Endothelial cell of umbilical vein (primary cell): ENCODE measurements around the gene CCN2. TPM values are rescaled to one million over a fixed set of nuclear protein-coding genes. Genes with fewer than 3 reads are reported as not detected.

Experiments used
- BruUV-seq: library from RNA; stranded (reverse); fragments of 400-500 nt; replicated peaks from 2 replicates; lab custom pipeline; 2021; lab: Mats Ljungman, UMichigan
- CTCF ChIA-PET: fragments of 300-600, 350-600 bp; sonication (Branson Sonifier 250); formaldehyde crosslinking; loops from one replicate; lab custom pipeline; 2021; ENCODE audit warnings: antibody characterized with exemption, inconsistent platforms; lab: Charles Lee
- POLR2A ChIA-PET: fragments of 300-600, 350-600 bp; sonication (Branson Sonifier 250); formaldehyde crosslinking; loops from one replicate; lab custom pipeline; 2021; ENCODE audit warnings: antibody characterized with exemption, inconsistent platforms; lab: Charles Lee
- DNase-seq: peaks from one replicate; pipeline ENCODE4 v3.0.0-alpha.2; 2011; ENCODE audit warnings: low read depth, low spot score
- FAIRE-seq: peaks from 2 replicates; lab custom pipeline; 2011; peaks lifted over from hg19 to GRCh38; lab: Jason Lieb, UNC
- H2AFZ ChIP-seq: 2 replicates; pipeline ENCODE4 v1.6.0; 2012; ENCODE audit warnings: low read depth, low read length, control low read depth, inconsistent platforms
- H3K27ac ChIP-seq: 2 replicates; pipeline ENCODE4 v1.5.1; 2011; ENCODE audit warnings: low read depth, mild to moderate bottlenecking, control low read depth, low read length, moderate library complexity; ENCODE audit not compliant: insufficient read depth
- H3K27me3 ChIP-seq, 2 experiments: 2 replicates each; pipeline versions ENCODE4 v1.6.0 to v1.6.1; 2011; ENCODE audit warnings: low read length in 2 of 2, mixed read lengths in 1 of 2; ENCODE audit not compliant: control insufficient read depth in 2 of 2, insufficient read depth in 2 of 2
- H3K36me3 ChIP-seq, 2 experiments: 2 replicates in 1 of 2; 3 replicates in 1 of 2; pipeline ENCODE4 v1.5.1; 2011; ENCODE audit warnings: low read length in 2 of 2, mild to moderate bottlenecking in 1 of 2, moderate library complexity in 1 of 2; ENCODE audit not compliant: control insufficient read depth in 2 of 2, insufficient read depth in 2 of 2; ENCODE audit errors: extremely low read depth in 1 of 2
- H3K4me1 ChIP-seq: 3 replicates; pipeline ENCODE4 v1.5.1; 2011; ENCODE audit warnings: mild to moderate bottlenecking, low read length; ENCODE audit not compliant: control insufficient read depth, insufficient read depth; ENCODE audit errors: extremely low read depth
- H3K4me2 ChIP-seq: 2 replicates; pipeline ENCODE4 v1.6.1; 2011; ENCODE audit warnings: low read length, control low read depth, mixed read lengths; ENCODE audit not compliant: insufficient read depth
- H3K4me3 ChIP-seq, 3 experiments: fragments of 200-600 bp in 1 of 3; sonication (generic), shearing (Covaris generic) in 1 of 3; replicated peaks in 1 of 3; 2 replicates each; pipeline ENCODE4 v1.5.1; 2011 to 2016; ENCODE audit warnings: control low read depth in 3 of 3, low read length in 3 of 3, mild to moderate bottlenecking in 2 of 3, inconsistent platforms in 1 of 3, low read depth in 1 of 3, moderate library complexity in 1 of 3; ENCODE audit not compliant: insufficient read depth in 1 of 3
- H3K79me2 ChIP-seq: 2 replicates; pipeline ENCODE4 v1.6.0; 2012; ENCODE audit warnings: low read length, inconsistent platforms; ENCODE audit not compliant: control insufficient read depth, insufficient read depth
- H3K9ac ChIP-seq: replicated peaks from 2 replicates; pipeline ENCODE3; 2011; ENCODE audit warnings: low read length, control low read depth; ENCODE audit not compliant: insufficient read depth; ENCODE audit errors: extremely low read depth
- H3K9me1 ChIP-seq: replicated peaks from 3 replicates; pipeline ENCODE4 v1.6.0; 2011; ENCODE audit warnings: mild to moderate bottlenecking, low read length; ENCODE audit not compliant: control insufficient read depth, insufficient read depth; ENCODE audit errors: extremely low read depth
- H3K9me3 ChIP-seq: replicated peaks from 2 replicates; pipeline ENCODE4 v1.5.1; 2012; ENCODE audit warnings: low read length, inconsistent platforms; ENCODE audit not compliant: control insufficient read depth, insufficient read depth
- H4K20me1 ChIP-seq: replicated peaks from 2 replicates; pipeline ENCODE3; 2011; ENCODE audit warnings: mild to moderate bottlenecking, low read length; ENCODE audit not compliant: control insufficient read depth, insufficient read depth; ENCODE audit errors: extremely low read depth
- EZH2 ChIP-seq: IDR thresholded peaks from 2 replicates; pipeline ENCODE4 v1.6.1; 2012; ENCODE audit warnings: borderline replicate concordance, low read depth, mild to moderate bottlenecking, moderate library complexity, low read length, inconsistent platforms; ENCODE audit not compliant: severe bottlenecking
- FOS ChIP-seq: IDR thresholded peaks from 2 replicates; pipeline ENCODE4 v1.6.1; 2011; ENCODE audit warnings: mild to moderate bottlenecking, low read length, moderate library complexity, borderline replicate concordance; ENCODE audit not compliant: insufficient read depth
- GATA2 ChIP-seq: IDR thresholded peaks from 2 replicates; pipeline ENCODE4 v1.7.0; 2011; ENCODE audit warnings: low read depth, mild to moderate bottlenecking, moderate library complexity, mixed read lengths, low read length; ENCODE audit not compliant: insufficient read length, insufficient read depth
- JUN ChIP-seq: IDR thresholded peaks from 2 replicates; pipeline ENCODE4 v1.6.1; 2011; ENCODE audit warnings: borderline replicate concordance, low read depth; ENCODE audit not compliant: insufficient read length, insufficient read depth
- MYC ChIP-seq: IDR thresholded peaks from one replicate; pipeline ENCODE4 v1.6.1; 2011; ENCODE audit warnings: mild to moderate bottlenecking, low read depth, low read length
- POLR2A ChIP-seq: IDR thresholded peaks from 2 replicates; pipeline ENCODE4 v1.6.1; 2012; ENCODE audit warnings: low read depth, mild to moderate bottlenecking, control low read depth, low read length
- POLR2AphosphoS5 ChIP-seq: IDR thresholded peaks from 2 replicates; pipeline ENCODE4 v1.6.1; 2012; ENCODE audit warnings: low read depth, mild to moderate bottlenecking, control low read depth, low read length, moderate library complexity; ENCODE audit not compliant: insufficient read depth
- dilution Hi-C: fragments of 300-500 bp; cut with MboI; formaldehyde crosslinking; loops from one replicate; pipeline ENCODE4 v1.15.0; 2019; ENCODE audit warnings: low sequenced_read_pairs; ENCODE audit not compliant: extremely low pct_ligation_motif_present
- intact Hi-C: fragments of 100-400 bp; cut with micrococcal nuclease; formaldehyde crosslinking; loops from one replicate; pipeline ENCODE4 v1.10.0; 2022
- polyA plus RNA-seq, 4 experiments: library from polyadenylated mRNA; depleted of rRNA in 3 of 4; stranded (reverse) in 3 of 4; unstranded in 1 of 4; fragments of >200 nt; gene quantifications; 2 replicates each; pipeline versions ENCODE4 v1.2.1 to v1.2.3, GENCODE V29; 2011 to 2012; ENCODE audit warnings: missing spikeins in 1 of 4
- total RNA-seq: library from RNA; stranded (reverse); gene quantifications from 2 replicates; pipeline ENCODE4 v1.2.3, GENCODE V29; 2021
- TF ChIP-seq, protein P1 (sequence below): IDR thresholded peaks from 2 replicates; pipeline ENCODE4 v1.6.1; 2011; ENCODE audit not compliant: insufficient read depth, insufficient read length
- TF ChIP-seq, protein P2 (sequence below), 2 donors: IDR thresholded peaks; 1 replicate in 1 of 2; 2 replicates in 1 of 2; pipeline ENCODE4 v1.5.1; 2011; ENCODE audit warnings: low read length in 2 of 2, mild to moderate bottlenecking in 2 of 2, moderate library complexity in 2 of 2, control low read depth in 1 of 2, inconsistent platforms in 1 of 2, low read depth in 1 of 2; ENCODE audit not compliant: insufficient read depth in 1 of 2; ENCODE audit errors: extremely low read depth in 1 of 2

The CCN2 gene
- total and polyA plus RNA-seq, 2 donors (not counting 3 experiments of a cell fraction or from before 2014, with no cell fraction given) = 1,926 to 2,488 TPM

DNA sequence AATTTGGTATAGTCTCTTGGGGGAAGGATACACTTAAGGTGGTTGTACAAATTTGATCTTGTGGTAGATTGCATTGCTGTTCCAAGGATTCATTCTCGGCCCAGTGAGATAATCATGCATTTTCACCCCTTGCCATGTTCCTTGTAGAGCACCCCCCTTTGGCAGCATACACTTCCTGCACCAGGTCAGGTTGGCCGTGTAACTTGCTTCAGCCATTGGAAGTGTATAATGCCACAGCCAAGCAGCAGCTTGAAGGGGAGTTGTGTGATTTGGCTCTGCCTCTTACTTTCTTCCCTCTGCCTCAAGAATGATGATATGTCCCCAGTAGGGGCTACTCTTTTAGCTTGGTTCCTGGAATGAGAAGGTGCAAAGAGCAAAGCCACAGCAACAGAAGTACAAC lies 21.9 kb downstream of the CCN2 start:
- no peak for FAIRE-seq
- Histone ChIP-seq H2AFZ (no peak overlapping the region), H3K4me3 (no peak overlapping the region), H3K4me2 (no peak overlapping the region), H3K9me1 (no peaks in the 10 kb centered on the region), H3K9me3 (no peaks in the 10 kb centered on the region), H3K27ac (no peak overlapping the region), H3K27me3 (no peaks in the 10 kb centered on the region), H3K36me3 (no peaks in the 10 kb centered on the region), H3K79me2 (no peaks in the 10 kb centered on the region), H4K20me1 (no peaks in the 10 kb centered on the region), H3K4me1 (no peaks in the 10 kb centered on the region), H3K9ac (no peak overlapping the region)
- BruUV-seq = no TSS peak
- ChIA-PET CTCF (interaction anchor here (1.3 to 9.9 kb wide), 3 partner anchors 289 to 349 kb away, joined by 3 to 222 read pairs (median 148); no protein-coding TSS in a partner anchor), POLR2A (interaction anchor here (0.6 kb wide), 1 partner anchor 18 kb away, joined by 3 read pairs; no protein-coding TSS in a partner anchor)
- dilution Hi-C loops (no loop called here), intact Hi-C loops (loop anchor here (10.0 kb wide), 1 partner anchor 886 kb away; the partner anchor contains the start of gene RPS12)
- DNase-seq = no peak
- TF ChIP-seq POLR2AphosphoS5 = no peak
- no peak for TF ChIP-seq MYC
- no peak for TF ChIP-seq GATA2
- TF ChIP-seq EZH2 = no peak
- TF ChIP-seq JUN = no peak
- TF ChIP-seq FOS = no peak
- TF ChIP-seq, protein P1, sequence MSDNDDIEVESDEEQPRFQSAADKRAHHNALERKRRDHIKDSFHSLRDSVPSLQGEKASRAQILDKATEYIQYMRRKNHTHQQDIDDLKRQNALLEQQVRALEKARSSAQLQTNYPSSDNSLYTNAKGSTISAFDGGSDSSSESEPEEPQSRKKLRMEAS = no peak
- TF ChIP-seq, protein P2, sequence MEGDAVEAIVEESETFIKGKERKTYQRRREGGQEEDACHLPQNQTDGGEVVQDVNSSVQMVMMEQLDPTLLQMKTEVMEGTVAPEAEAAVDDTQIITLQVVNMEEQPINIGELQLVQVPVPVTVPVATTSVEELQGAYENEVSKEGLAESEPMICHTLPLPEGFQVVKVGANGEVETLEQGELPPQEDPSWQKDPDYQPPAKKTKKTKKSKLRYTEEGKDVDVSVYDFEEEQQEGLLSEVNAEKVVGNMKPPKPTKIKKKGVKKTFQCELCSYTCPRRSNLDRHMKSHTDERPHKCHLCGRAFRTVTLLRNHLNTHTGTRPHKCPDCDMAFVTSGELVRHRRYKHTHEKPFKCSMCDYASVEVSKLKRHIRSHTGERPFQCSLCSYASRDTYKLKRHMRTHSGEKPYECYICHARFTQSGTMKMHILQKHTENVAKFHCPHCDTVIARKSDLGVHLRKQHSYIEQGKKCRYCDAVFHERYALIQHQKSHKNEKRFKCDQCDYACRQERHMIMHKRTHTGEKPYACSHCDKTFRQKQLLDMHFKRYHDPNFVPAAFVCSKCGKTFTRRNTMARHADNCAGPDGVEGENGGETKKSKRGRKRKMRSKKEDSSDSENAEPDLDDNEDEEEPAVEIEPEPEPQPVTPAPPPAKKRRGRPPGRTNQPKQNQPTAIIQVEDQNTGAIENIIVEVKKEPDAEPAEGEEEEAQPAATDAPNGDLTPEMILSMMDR (IDR thresholded peaks at IDR 0.05; ENCODE audit: extremely low read depth in 1 of 2, insufficient read depth in 1 of 2, low read depth in 1 of 2, low read length in 2 of 2) = no peak
- TF ChIP-seq POLR2A = no peak
